ENCODE results near the gene ASB10. TPM values are rescaled to one million over a fixed set of nuclear protein-coding genes. Genes with fewer than 3 reads are reported as not detected.

Gene ASB10
- polyA plus RNA-seq, 10 donors: 1.0 to 4.5 (median 3.0) TPM

GRCh38 chr7:151211155-151211772 lies 24.2 kb upstream of the ASB10 start:
- DNase-seq: no peak

GRCh38 chr7:151210087-151210854 lies 23.2 kb upstream of the ASB10 start, which contains the start of gene H2BK1:
Gene H2BK1, minus strand, starts transcription at chr7:151210488. Its CDS starts 170 bp downstream, at chr7:151210318.
- DNase-seq: no peak

- no peak for DNase-seq
Observed at GRCh38 chr7:151209588-151209987, 22.5 kb upstream of the ASB10 start.

- DNase-seq: no peak
Observed at GRCh38 chr7:151208253-151208862, 21.3 kb upstream of the ASB10 start.

GRCh38 chr7:151207804-151208203 lies 20.8 kb upstream of the ASB10 start:
- no peak for DNase-seq

GRCh38 chr7:151207315-151207714 lies 20.3 kb upstream of the ASB10 start:
- no peak for DNase-seq

- DNase-seq: no peak
Observed at GRCh38 chr7:151206914-151207313, 19.9 kb upstream of the ASB10 start.

GRCh38 chr7:151205730-151206129 lies 18.7 kb upstream of the ASB10 start:
- no peak for DNase-seq

- DNase-seq: no peak
Observed at GRCh38 chr7:151204383-151205032, 17.5 kb upstream of the ASB10 start.

- no peak for DNase-seq
Observed at GRCh38 chr7:151202836-151203235, 15.8 kb upstream of the ASB10 start.

GRCh38 chr7:151201751-151202150 lies 14.7 kb upstream of the ASB10 start:
- DNase-seq: no peak

GRCh38 chr7:151201344-151201743 lies 14.3 kb upstream of the ASB10 start:
- no peak for DNase-seq

- DNase-seq: peak in 2 of 3 donors; percentile 27 to 64
Observed at GRCh38 chr7:151198945-151199848, 12.1 kb upstream of the ASB10 start.

- DNase-seq: no peak
Observed at GRCh38 chr7:151197932-151198331, 10.9 kb upstream of the ASB10 start.

GRCh38 chr7:151195616-151196450 lies 8.8 kb upstream of the ASB10 start:
- no peak for DNase-seq

GRCh38 chr7:151194188-151194587 lies 7.1 kb upstream of the ASB10 start:
- DNase-seq: no peak

GRCh38 chr7:151193203-151193978 lies 6.3 kb upstream of the ASB10 start:
- DNase-seq: no peak

- no peak for DNase-seq
Observed at GRCh38 chr7:151192002-151192539, 5.0 kb upstream of the ASB10 start.

GRCh38 chr7:151191544-151191943 lies 4.5 kb upstream of the ASB10 start:
- DNase-seq: no peak
